ENCODE results near the gene ZNF408.

- no peak for TF ChIP-seq POLR2AphosphoS5 (IDR thresholded peaks at IDR 0.05; ENCODE audit: insufficient read depth, low read depth, low read length)
- no peak for TF ChIP-seq CTCF (IDR thresholded peaks at IDR 0.05; ENCODE audit: extremely low read depth in 1 of 2, insufficient read depth in 1 of 2, low read depth in 1 of 2, low read length in 2 of 2)
Measured at GRCh38 chr11:46694072-46694471, 6.8 kb upstream of the ZNF408 start.

All from endothelial cell of umbilical vein (primary cell).